Effector CD8-positive, alpha-beta T cell (primary cell): ENCODE measurements around the gene NMRAL1.

Experiments used
- DNase-seq: peaks from one replicate; lab custom pipeline; 2025; lab: John Stamatoyannopoulos, UW

Gene NMRAL1

DNA sequence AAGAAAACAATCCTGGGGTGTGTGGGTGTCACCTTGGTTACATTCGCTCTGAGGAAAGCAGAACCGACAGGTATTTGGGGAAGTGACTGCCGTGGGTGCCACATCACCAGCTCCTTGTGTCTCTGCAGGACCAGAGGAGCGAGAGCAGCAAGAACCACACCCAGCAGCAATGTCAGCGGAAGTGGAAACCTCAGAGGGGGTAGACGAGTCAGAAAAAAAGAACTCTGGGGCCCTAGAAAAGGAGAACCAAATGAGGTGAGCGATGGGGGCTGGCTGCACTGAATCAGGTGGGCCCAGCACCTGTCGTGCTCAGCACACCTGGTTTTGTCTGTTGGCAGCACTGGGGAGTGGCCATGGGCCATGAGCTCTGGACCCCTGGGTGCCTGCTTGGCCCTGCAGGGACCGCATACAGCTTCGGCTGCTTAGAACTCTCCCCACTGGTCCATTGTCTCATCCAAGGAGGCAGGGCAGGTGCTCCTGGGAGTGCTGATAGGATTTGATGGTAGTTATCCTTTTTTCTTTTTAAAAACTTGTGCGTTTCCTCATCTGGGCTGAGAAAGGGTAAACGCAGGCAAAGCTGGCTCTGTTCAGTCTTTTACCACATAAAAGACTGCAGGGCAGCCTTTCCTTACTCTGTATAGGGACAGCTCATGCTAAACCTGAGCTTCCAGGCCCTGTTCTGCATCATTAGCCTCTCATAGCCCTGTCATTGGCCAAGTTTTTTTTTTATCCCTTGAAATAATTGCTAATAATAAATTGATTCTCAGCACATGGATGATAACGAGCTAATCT is 31.1 kb upstream of the NMRAL1 start:
- DNase-seq = peak; percentile 50

DNA sequence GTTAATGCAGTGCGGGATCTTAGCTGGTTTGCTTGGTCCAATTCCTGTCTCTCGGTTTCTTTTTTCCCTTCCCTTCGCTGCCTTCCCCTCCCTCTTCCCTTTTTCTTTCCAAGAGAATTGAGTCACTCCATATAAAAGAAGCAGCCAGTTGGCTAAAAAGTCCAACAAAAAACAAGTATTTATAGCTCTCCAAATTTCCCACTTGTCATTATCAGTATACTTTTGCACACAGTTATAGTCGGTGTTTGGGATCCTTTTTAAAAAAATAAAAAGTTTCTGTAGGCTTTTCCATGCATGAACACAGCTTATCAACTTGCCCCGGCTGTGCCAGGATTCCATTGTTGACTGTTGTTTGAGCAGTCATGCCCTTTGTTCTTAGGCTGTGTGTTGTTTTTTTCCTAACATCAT is 26.6 kb upstream of the NMRAL1 start:
- DNase-seq = no peak

DNA sequence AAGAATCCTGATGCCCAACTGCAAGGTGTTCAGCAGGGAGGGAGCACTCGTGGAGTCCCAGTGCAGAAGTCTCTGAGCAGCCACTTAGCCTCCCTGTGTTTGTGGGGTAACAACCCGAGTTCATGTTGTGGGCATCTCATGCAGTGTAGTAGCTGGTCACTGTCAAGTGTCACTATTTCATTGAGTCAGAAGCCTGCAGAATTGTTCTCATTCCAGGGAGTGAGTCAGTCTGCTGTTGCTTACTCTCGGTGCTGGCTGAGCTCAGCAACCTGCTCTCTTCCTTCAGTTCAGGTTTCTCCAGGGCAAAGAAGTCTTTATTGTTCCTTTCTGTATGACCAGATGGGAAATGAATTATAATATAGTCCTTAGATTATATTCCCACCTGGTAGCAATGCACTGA is 25.8 kb upstream of the NMRAL1 start:
- no peak for DNase-seq

DNA sequence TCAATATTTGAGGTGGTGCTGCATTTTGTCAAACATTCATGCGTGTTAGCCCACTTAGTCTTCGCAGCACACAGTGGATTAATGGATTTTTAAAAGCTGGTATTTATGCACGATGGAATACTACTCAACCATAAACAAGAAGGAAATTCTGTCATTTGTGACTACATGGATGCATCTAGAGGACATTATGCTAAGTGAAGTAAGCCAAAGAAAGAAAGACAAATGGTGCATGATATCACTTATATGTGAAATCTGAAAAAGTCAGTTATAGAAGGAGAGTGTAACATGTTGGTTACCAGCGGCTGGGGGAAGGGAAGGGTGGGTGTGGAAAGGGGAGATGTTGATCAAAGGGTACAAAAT is 24.8 kb upstream of the NMRAL1 start:
- DNase-seq = no peak

DNA sequence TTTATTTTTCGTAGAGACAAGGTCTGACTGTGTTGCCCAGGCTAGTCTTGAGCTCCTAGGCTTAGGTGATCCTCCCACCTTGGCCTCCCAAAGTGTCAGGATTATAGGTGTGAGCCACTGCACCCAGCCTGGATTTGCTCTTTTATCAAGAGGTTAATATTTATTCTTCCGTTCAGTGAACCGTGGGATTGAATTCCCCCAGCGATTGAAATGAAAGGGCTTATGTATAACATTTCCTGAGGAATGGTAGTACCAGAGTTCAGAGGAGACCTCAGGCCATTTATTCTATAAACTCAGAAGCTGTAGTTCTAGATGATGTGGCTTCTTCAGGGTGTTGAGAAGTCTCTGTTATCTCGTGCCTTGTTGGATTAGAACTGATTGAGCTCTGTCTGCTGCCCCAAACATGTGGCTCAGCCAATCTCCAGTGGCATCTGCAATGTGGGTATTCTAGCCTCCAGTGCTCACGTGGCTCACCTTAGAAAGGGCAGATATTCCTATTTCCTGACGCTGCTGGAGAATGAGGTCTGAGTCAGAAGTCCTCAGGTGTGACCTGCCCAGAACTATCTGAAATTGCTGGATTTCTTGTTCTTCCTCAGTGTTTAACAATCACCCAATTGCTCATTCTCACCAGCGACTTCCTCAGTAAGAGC is 24.2 kb upstream of the NMRAL1 start:
- no peak for DNase-seq

DNA sequence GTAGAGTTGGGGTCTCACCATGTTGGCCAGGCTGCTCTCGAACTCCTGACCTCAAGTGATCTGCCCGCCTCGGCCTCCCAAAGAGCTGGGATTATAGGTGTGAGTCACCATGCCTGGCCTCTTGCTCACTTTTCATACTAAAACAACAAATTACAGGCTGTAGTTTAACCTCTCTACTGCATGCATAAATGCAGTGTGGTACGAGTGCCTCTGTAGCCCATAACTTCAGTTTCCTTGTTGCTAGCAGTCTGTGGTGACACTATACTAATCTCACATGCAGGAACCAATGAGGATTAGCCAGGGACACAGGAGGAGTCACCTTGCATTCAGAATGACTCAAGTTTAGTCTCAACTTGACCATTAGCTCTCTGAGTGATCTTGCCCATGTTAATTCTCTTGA is 21.9 kb upstream of the NMRAL1 start:
- DNase-seq = no peak

DNA sequence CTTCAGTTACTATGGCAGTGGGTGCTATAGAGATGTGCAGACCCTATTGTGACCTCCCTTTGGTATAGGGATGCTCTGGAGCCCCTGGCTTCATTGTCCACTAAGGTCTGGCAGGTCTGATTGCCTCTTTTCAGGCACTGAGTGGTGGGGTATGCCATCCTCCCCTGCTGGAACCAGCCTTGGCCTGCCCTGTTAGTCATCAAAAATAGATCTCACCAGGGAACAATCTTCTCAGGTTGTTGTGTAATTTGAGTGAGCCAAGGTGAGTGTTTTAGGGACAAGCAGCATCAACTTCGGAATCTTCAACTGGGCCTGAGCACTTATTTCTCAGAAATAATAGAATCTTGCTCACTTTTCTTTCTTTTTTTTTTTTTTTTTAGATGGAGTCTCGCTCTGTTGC is 21.3 kb upstream of the NMRAL1 start:
- no peak for DNase-seq

DNA sequence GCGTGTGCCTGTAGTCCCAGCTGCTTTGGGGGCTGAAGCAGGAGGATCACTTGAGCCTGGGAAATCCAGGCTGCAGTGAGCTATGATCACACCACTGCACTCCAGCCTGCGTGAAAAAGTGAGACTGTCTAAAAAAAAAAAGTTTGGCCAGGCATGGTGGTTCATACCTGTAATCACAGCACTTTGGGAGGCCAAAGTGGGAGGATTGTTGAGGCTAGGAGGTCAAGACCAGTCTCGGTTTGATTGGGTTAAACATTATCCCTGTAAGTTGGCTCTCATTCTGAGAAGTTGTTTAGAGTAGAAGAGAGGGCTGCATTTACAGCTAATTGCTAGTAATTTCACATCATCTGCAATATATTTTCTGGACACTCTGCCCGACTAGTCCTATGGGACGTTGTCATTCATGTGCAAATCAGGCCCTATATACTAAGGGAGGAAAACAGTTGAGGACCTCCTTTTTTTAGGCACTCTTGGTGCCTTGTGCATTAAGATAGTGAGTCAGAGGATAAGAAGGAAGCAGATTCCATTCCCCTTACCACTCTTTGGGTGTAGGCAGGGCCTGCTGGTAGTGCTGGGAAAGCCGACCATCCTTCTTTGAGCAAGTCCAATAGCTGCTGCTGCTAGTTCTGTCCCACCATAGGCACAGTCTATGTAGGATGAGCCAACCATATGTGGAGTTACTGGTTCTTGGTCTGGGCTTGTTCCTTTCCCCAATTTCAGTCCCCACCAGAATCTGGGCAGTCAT is 20.5 kb upstream of the NMRAL1 start:
- no peak for DNase-seq

DNA sequence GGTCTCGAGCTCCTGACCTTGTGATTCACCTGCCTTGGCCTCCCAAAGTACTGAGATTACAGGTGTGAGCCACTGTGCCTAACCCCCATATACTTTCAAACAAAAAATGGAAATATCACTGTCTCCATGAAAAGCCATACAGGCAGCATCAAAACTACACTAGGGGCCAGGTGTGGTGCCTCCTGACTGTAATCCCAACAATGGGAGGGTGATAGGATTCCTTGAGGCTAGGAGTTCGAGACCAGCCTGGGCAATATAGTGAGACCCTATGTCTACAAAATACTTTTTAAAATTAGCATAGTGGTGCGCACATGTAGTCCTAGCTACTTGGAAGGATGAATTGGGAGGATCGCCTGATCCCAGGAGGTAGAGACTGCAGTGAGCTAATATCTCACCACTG is 17.5 kb upstream of the NMRAL1 start:
- no peak for DNase-seq

DNA sequence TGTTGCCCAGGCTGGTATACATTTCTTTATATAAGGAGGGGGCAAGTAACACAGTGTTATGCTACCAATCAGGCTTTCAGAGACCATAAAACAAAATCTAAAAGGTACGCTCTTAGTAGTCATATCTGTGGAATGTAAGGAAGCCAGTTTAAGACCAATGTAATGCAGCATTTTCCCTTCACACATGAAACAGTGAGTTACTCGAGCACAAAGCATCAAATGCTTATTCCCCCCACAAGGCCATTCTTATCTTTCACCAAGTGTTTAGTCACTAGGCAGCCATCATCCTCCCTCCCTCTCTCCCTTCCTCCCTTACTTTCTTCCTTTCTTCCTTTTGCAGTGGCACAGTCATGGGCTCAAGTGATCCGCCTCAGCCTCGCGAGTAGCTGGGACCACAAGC is 14.6 kb upstream of the NMRAL1 start:
- DNase-seq = no peak

DNA sequence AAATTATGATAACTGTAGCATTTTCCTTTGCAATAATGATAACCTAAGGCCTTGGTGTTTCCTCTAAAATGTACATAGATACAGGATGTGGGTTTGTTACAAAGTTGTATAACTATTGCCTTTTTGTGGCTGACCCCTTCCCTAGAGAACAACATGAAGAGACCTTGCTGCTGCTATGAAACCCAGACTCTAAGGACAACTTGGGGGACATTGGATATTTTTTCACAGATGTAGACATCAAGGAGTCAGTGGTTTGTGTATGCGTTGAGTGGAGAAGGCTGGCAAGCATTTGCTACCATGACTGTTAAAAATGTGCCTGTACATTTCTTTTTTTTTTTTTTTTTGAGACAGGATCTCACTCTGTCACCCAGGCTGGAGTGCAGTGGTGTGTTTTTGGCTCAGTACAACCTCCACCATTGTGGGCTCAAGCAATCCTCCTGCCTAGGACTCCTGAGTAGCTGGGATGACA is 14.1 kb upstream of the NMRAL1 start:
- no peak for DNase-seq

DNA sequence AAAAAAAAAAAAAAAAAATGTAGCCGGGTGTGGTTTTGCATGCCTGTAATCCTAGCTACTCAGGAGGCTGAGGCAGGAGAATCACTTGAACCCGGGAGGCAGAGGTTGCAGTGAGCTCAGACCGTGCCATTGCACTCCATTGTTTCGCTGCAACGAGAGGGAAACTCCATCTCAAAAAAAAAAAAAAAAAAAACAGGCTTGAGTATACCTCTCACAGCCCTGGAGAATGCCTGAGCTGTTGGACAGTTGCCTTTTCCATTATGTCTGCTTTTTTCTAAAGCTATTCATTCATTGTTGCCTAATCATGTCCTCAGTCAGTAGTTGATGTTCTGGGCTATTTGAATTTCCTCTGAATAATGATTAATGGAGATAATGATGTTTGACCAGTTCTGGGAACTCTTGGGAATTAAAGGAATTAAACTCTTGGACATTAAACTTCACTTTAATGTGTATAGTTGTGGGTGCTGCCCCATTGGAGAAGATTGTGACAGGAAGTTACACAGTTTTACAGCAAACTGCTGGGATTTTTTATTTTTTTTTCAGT is 13.6 kb upstream of the NMRAL1 start:
- DNase-seq = no peak

DNA sequence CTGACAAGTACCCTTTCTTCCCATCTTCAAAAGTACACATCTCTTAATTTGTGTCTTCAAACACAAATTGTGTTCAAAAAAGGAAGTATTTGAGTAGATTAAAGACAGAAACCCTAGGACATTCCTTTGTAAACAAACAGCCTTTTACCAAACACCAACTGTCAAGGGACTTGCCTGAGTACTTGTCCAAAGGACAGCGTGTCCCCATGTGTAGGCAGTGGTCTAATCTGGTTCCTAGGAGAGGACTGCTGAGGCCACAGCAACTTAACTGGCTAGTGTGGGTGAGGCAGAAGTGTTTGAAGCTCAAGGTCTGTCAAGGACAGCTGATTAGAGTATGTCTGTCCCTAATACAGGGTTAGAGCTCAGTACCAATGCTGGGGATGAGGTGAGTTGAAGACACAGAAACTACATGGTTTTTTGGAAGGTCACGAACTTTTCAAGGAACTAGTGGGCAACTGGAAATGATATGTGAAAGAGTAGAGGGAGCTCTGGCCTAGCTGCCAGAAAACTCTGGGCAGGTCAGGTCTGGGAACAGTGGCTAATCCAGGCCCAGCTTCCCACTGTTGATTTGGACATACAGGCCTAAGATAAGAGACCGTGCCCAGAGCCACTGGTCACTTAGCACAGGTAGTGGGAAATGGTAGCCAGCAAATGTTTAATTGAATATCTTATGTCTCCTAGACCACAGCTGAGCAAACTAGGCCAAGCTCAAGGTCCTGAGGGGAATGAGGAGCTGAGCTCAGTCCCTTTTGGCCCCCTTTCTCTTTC is 11.9 kb upstream of the NMRAL1 start:
- no peak for DNase-seq

DNA sequence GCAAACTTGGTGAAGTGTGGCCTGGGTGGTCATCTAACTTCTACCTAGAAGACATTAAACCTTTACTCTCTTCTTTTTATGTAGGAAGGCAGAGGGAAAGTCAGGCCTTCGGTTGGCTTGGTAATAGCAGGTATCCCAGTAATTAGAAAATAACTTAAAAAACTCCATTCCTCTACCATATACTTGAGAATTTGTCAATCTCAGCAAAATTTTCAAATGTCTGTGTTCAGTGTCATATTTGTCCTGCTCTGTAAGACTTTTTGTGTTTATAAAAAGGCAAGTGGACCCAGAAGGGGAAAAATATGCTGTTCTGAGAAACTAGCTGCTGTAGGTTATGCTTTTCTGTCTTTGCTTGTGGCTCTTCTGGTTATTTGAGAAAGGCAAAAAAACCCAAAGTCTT is 7.5 kb upstream of the NMRAL1 start:
- no peak for DNase-seq

DNA sequence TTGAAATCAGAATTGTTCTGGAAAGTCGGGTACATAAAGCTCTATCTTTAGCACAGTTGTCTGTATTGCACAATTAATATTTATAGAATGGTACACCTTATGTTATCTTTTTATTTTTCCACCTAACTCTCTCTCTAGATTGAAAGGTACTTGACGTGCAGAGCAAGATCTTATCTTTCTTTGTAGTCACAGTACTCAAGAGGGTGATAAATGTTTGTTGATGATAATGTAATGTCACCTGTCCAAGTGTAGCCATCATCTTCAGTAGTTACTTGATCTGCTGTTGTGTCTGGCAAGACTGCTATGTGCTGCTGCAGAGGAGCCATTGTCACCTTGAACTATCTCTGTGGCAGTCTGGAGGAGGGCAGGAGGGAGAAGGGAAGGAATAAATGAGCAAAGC is 7.1 kb upstream of the NMRAL1 start:
- DNase-seq = no peak

DNA sequence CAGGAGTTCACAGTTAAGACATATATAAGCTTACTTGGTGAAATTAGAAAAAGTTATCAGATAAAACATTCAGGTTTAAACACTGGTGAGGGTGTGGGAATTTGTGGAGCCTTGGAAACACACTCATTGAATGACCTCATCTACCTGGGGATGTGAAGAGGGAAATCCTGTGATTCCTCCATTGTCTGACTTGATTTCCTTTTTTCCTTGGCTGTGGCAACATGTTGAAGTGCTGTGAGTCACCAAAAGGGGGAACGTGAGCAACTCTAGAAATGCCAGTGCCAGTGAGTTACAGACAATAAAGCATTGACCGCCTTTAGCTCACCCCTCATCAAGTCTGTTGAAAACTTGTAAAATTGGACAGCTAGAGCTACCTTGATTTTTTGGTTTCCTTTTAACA is 3.5 kb upstream of the NMRAL1 start:
- DNase-seq = no peak

DNA sequence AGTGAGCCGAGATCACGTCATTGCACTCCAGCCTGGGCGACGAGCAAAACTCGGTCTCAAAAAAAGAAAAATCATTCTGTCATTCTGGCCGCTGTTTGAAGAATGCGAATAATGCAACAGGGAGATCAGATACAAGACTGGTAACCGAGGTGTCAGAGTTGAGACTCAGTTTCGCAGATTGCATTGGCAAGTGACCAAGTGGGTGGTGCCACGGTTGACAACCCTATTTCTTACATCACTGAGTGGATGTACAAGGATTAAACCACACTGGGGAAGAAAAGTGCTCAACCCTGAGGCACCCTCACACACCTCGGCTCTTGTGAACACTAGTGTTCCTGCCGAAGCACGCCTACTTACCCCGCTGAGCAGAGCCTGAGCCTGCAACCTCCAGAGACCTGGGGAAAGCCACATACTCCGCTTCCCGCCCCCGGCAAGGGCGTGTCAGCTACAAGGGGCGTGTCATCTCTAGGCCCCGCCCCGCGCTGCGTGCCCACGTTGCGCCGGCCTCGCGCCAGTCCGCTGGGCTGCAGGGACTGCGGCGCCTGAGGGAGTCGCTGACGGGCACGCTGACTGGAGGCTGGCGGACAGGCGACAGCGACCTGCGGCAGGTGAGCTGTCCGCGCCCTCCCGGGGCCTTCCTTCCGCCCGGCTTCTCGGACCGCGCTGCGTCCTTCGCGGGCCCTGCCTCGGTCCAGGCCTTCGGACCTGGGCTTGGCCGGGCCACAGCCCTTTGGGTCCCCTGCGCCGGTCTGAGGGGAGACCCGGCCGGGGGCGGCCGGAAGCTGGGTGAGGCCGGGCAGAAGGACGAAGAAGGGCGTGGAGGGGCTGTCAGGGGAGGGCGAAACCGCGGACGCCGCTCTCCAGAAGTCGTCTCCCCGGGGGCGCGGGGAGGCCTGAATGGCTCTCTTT is 1.7 kb upstream of the NMRAL1 start, which contains the start of gene HMOX2:
TSS of gene HMOX2 (plus strand) at position 519 of the 909 bp plus-strand sequence. CDS start 29,127 bp downstream, outside the sequence.
- DNase-seq = peak; percentile 85

DNA sequence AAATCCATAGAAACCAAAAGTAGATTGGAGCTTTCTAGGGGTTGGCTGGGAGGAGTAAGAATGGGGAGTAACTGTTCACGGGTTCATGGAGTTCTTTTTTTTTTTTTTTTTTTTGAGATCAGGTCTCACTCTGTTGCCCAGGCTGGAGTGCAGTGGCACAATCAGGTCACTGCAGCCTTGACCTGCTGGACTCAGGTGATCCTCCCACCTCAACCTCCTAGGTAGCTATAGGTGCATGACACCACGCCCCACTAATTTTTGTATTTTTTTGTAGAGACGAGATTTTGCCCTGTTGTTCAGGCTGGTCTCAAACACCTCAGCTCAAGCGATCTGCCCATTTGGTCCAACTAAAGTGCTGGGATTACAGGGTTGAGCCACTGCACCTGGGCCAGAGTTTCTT is 1.5 kb downstream of the NMRAL1 start:
- DNase-seq = no peak

DNA sequence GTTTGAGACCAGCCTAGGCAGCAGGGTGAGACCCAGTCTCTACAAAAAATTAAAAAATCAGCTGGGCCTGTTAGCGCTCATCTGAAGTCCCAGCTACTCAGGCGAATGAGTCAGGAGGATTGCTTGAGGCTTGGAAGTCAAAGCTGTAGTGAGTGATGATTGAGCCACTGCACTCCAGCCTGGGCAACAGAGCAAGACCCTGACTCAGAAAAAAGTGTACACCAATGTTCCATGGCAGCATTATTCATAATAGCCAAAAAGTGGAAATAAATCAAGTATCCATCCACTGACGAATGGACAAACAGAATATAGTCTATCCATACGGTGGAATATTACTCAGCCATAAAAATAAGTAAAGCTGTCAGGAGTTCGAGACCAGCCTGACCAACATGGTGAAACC is 2.6 kb downstream of the NMRAL1 start:
- DNase-seq = no peak

DNA sequence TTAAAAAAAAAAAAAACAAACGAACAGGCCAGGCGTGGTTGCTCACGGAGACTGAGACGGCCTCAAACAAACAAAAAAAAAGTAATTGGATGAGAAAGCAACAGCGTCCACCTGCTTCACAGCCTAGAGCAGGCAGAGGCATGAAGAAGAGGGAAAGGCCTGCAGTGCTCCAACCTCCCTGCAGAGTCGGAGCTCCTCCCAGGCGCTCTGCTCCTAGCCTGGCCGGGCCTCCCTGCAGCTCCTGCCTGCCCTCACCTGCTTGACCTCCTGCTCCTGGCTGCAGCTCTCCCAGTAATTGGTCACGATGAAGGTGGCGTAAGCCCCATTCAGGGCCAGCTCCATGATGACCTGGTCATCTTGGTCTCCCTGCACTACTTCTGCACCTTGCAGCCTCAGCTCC is 5.5 kb downstream of the NMRAL1 start:
- no peak for DNase-seq

DNA sequence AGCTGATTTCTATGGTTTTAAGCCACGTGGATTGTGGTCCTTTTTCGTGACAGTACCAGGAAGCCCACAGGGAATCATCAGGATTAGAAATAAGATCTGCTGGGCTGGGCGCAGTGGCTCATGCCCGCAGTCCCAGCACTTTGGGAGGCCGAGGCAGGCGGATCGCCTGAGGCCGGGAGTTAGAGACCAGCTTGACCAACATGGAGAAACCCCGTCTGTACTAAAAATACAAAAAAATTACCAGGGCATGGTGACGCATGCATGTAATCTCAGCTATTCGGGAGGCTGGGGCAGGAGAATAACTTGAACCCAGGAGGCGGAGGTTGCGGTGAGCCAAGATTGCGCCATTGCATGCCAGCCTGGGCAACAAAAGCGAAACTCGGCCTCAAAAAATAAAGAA is 6.5 kb downstream of the NMRAL1 start:
- no peak for DNase-seq
